Measurements from ENCODE around the gene FAM120B.

The FAM120B gene

DNA sequence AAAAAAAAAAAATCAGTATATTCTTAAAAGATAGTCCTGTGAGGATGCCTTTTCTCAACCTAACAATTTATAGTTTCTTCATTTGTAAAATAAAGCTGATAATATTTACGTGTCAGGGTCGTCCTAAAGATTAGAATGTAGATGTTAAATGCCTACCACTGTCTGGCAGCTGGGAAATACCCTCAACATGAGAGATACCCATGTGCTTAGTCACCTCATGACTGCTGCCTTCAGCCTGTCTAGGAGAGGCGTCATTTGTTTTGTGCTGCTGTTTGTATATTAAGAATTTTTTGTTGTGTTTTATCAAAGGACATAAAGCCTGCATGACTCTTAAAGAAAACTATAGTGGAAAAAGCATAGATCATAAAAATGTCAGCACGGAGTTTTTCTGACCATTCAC lies 9.5 kb downstream of the FAM120B start:
- TF ChIP-seq CTCF (IDR thresholded peaks at IDR 0.05; ENCODE audit: low read length) (no peak), EZH2 (IDR thresholded peaks at IDR 0.05; ENCODE audit: borderline replicate concordance, low read length) (no peak)
- Histone ChIP-seq H3K4me1 (ENCODE audit: insufficient read depth, low read length, severe bottlenecking) (no peaks in the 10 kb centered on the region), H3K9me2 (ENCODE audit: low read depth, low read length) (no peaks in the 10 kb centered on the region), H2AFZ (ENCODE audit: low read length) (no peak overlapping the region), H3K4me3 (ENCODE audit: low read depth, low read length, poor library complexity, severe bottlenecking) (no peak overlapping the region), H4K20me1 (ENCODE audit: insufficient read depth, low read length) (0 out of 2 replicates have a peak, but pooled peaks cover 2% of the 10 kb centered on the region), H3F3A (ENCODE audit: insufficient read depth, low read length) (no peaks in the 10 kb centered on the region), H3K27me3 (ENCODE audit: insufficient read depth, low read length) (no peaks in the 10 kb centered on the region), H3K9me3 (ENCODE audit: low read length) (no peaks in the 10 kb centered on the region), H3K4me2 (ENCODE audit: low read length) (no peak overlapping the region), H3K27ac (ENCODE audit: low read depth, low read length, poor library complexity, severe bottlenecking) (no peak overlapping the region), H3K36me3 (ENCODE audit: insufficient read depth, low read length) (peaks cover 34% of the 10 kb centered on the region), H3K9ac (ENCODE audit: low read length) (no peak overlapping the region), H3K79me2 (ENCODE audit: insufficient read depth, low read length) (peaks cover 46% of the 10 kb centered on the region)

- Histone ChIP-seq H3K79me2 (ENCODE audit: insufficient read depth, low read length) (peaks cover 37% of the 10 kb centered on the region), H3K36me3 (ENCODE audit: insufficient read depth, low read length) (peaks cover 27% of the 10 kb centered on the region), H3K4me3 (ENCODE audit: low read depth, low read length, poor library complexity, severe bottlenecking) (no peak overlapping the region), H3K27me3 (ENCODE audit: insufficient read depth, low read length) (no peaks in the 10 kb centered on the region), H3K4me2 (ENCODE audit: low read length) (no peak overlapping the region), H3K9me3 (ENCODE audit: low read length) (no peaks in the 10 kb centered on the region), H3K9me2 (ENCODE audit: low read depth, low read length) (no peaks in the 10 kb centered on the region), H3F3A (ENCODE audit: insufficient read depth, low read length) (no peaks in the 10 kb centered on the region), H3K27ac (ENCODE audit: low read depth, low read length, poor library complexity, severe bottlenecking) (no peak overlapping the region), H3K9ac (ENCODE audit: low read length) (no peak overlapping the region), H3K4me1 (ENCODE audit: insufficient read depth, low read length, severe bottlenecking) (no peaks in the 10 kb centered on the region), H4K20me1 (ENCODE audit: insufficient read depth, low read length) (0 out of 2 replicates have a peak, but pooled peaks cover 2% of the 10 kb centered on the region), H2AFZ (ENCODE audit: low read length) (no peak overlapping the region)
- TF ChIP-seq CTCF (IDR thresholded peaks at IDR 0.05; ENCODE audit: low read length) (no peak), EZH2 (IDR thresholded peaks at IDR 0.05; ENCODE audit: borderline replicate concordance, low read length) (no peak)
These were observed 10.5 kb downstream of the FAM120B start for GRCh38 chr6:170317076-170317475.

DNA sequence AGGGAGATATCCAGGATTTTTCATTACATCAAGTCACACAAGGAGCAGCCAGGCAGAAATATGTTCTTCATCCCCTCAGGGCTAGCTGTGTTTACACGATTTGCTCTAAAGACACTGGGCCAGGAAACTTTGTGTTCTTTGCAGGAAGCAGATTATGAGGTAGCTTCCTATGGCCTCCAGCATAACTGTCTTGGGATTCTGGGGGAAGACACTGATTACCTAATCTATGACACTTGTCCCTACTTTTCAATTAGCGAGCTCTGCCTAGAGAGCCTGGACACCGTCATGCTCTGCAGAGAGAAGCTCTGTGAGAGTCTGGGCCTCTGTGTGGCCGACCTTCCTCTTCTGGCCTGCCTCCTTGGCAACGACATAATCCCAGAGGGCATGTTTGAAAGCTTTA lies 11.2 kb downstream of the FAM120B start:
- H3K27ac ChIP-seq (ENCODE audit: low read depth, low read length, poor library complexity, severe bottlenecking) = no peak overlapping the region
- H3K9ac ChIP-seq (ENCODE audit: low read length) = no peak overlapping the region
- H3F3A ChIP-seq (ENCODE audit: insufficient read depth, low read length) = no peaks in the 10 kb centered on the region
- H3K9me2 ChIP-seq (ENCODE audit: low read depth, low read length) = no peaks in the 10 kb centered on the region
- H3K79me2 ChIP-seq (ENCODE audit: insufficient read depth, low read length) = peaks cover 30% of the 10 kb centered on the region
- no peak overlapping the region for H3K4me2 ChIP-seq (ENCODE audit: low read length)
- no peaks in the 10 kb centered on the region for H3K9me3 ChIP-seq (ENCODE audit: low read length)
- no peaks in the 10 kb centered on the region for H3K4me1 ChIP-seq (ENCODE audit: insufficient read depth, low read length, severe bottlenecking)
- 0 out of 2 replicates have a peak, but pooled peaks cover 2% of the 10 kb centered on the region for H4K20me1 ChIP-seq (ENCODE audit: insufficient read depth, low read length)
- no peak overlapping the region for H3K4me3 ChIP-seq (ENCODE audit: low read depth, low read length, poor library complexity, severe bottlenecking)
- H3K27me3 ChIP-seq (ENCODE audit: insufficient read depth, low read length) = no peaks in the 10 kb centered on the region
- no peak for TF ChIP-seq EZH2 (IDR thresholded peaks at IDR 0.05; ENCODE audit: borderline replicate concordance, low read length)
- TF ChIP-seq CTCF (IDR thresholded peaks at IDR 0.05; ENCODE audit: low read length) = no peak
- H2AFZ ChIP-seq (ENCODE audit: low read length) = no peak overlapping the region
- peaks cover 34% of the 10 kb centered on the region for H3K36me3 ChIP-seq (ENCODE audit: insufficient read depth, low read length)
